A673 (cell line): ENCODE data around the gene CNTN5. TPM values are rescaled to one million over a fixed set of nuclear protein-coding genes. Genes with fewer than 3 reads are reported as not detected.

Source experiments
- BruUV-seq: library from RNA; stranded (reverse); fragments of 400-500 nt; replicated peaks from 2 replicates; lab custom pipeline; 2021; lab: Mats Ljungman, UMichigan
- CTCF ChIA-PET: fragments of 300-600 bp; sonication (Branson Sonifier 250); formaldehyde crosslinking; loops from one replicate; lab custom pipeline; 2022; ENCODE audit warnings: antibody characterized with exemption; lab: Charles Lee
- POLR2A ChIA-PET: fragments of 300-600 bp; sonication (Branson Sonifier 250); formaldehyde crosslinking; loops from one replicate; lab custom pipeline; 2022; ENCODE audit warnings: antibody characterized with exemption; ENCODE audit not compliant: low non-redundant PET; lab: Charles Lee
- DNase-seq: peaks from one replicate; pipeline ENCODE4 v3.0.0-alpha.2; 2015; ENCODE audit warnings: low spot score
- H3K27ac ChIP-seq: fragments of 200-600 bp; sonication (generic); 2 replicates; pipeline ENCODE4 v1.5.1; 2016; ENCODE audit warnings: mixed run types, low read depth, mild to moderate bottlenecking, mixed read lengths, antibody characterized with exemption, low read length; ENCODE audit not compliant: poor library complexity, severe bottlenecking
- H3K27me3 ChIP-seq: fragments of 200-600 bp; sonication (generic); replicated peaks from 2 replicates; pipeline ENCODE4 v1.6.1; 2017; ENCODE audit warnings: mixed run types, low read depth, mild to moderate bottlenecking, mixed read lengths, antibody characterized with exemption, low read length; ENCODE audit not compliant: insufficient read depth, poor library complexity
- H3K36me3 ChIP-seq: fragments of 200-600 bp; sonication (generic); 2 replicates; pipeline ENCODE4 v1.6.1; 2016; ENCODE audit warnings: mixed run types, mild to moderate bottlenecking, mixed read lengths, antibody characterized with exemption, low read length; ENCODE audit not compliant: insufficient read depth, poor library complexity, severe bottlenecking
- H3K4me1 ChIP-seq: fragments of 200-600 bp; sonication (generic); 2 replicates; pipeline ENCODE4 v1.6.1; 2017; ENCODE audit warnings: mixed run types, mild to moderate bottlenecking, mixed read lengths, antibody characterized with exemption, low read length; ENCODE audit not compliant: insufficient read depth, poor library complexity, severe bottlenecking
- H3K4me3 ChIP-seq: fragments of 200-600 bp; sonication (generic); 2 replicates; pipeline ENCODE4 v1.5.1; 2016; ENCODE audit warnings: low read depth, mixed run types, mild to moderate bottlenecking, mixed read lengths, low read length; ENCODE audit not compliant: poor library complexity, severe bottlenecking
- H3K9me3 ChIP-seq: fragments of 200-600 bp; sonication (generic); 2 replicates; pipeline ENCODE4 v1.6.1; 2016; ENCODE audit warnings: mixed run types, low read depth, mild to moderate bottlenecking, mixed read lengths, antibody characterized with exemption, low read length; ENCODE audit not compliant: poor library complexity, severe bottlenecking
- EZH2 ChIP-seq: fragments of 200-600 bp; sonication (generic); IDR thresholded peaks from 2 replicates; pipeline ENCODE4 v1.6.1; 2017; ENCODE audit warnings: borderline replicate concordance, low read depth, mild to moderate bottlenecking, mixed read lengths, antibody characterized with exemption, low read length; ENCODE audit not compliant: poor library complexity, severe bottlenecking
- intact Hi-C: fragments of 100-400 bp; cut with micrococcal nuclease; formaldehyde crosslinking; loops from one replicate; pipeline ENCODE4 v1.10.0; 2022; ENCODE audit not compliant: unreplicated experiment
- total RNA-seq: library from RNA; stranded (reverse); gene quantifications from 2 replicates; pipeline ENCODE4 v1.2.3, GENCODE V29; 2021
- TF ChIP-seq, protein P1 (sequence below): fragments of 300-800, 200-600 bp; sonication (generic); conservative IDR thresholded peaks from 2 replicates; pipeline ENCODE4 v1.5.1; 2017; ENCODE audit warnings: low read depth, mild to moderate bottlenecking, antibody characterized with exemption, low read length, moderate library complexity, mixed read lengths

The CNTN5 gene
- total RNA-seq, 1 experiment from 2014 or later = 0.80 TPM

DNA sequence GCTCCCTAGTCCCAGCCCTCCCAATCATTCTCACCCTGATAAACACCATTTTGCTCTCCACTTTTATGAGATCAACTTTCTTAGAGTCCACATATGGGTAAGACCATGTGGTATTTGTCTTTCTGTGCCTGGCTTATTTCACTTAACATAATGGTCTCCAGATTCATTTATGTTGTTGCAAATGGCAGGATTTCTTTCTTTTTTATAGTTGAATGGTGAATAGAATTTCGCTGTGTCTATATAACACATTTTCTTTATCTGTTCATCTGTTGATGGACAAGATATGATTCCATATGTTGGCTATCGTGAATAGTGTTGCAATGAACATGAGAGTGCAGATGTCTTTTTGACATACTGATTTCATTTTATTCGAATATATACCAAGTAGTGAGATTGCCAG, 1298.9 kb downstream of the CNTN5 start:
- POLR2A ChIA-PET = no interaction called here
- H3K9me3 ChIP-seq = no peaks in the 10 kb centered on the region
- H3K27ac ChIP-seq = no peak overlapping the region
- H3K4me1 ChIP-seq = no peaks in the 10 kb centered on the region
- H3K4me3 ChIP-seq = no peak overlapping the region
- TF ChIP-seq, protein P1, sequence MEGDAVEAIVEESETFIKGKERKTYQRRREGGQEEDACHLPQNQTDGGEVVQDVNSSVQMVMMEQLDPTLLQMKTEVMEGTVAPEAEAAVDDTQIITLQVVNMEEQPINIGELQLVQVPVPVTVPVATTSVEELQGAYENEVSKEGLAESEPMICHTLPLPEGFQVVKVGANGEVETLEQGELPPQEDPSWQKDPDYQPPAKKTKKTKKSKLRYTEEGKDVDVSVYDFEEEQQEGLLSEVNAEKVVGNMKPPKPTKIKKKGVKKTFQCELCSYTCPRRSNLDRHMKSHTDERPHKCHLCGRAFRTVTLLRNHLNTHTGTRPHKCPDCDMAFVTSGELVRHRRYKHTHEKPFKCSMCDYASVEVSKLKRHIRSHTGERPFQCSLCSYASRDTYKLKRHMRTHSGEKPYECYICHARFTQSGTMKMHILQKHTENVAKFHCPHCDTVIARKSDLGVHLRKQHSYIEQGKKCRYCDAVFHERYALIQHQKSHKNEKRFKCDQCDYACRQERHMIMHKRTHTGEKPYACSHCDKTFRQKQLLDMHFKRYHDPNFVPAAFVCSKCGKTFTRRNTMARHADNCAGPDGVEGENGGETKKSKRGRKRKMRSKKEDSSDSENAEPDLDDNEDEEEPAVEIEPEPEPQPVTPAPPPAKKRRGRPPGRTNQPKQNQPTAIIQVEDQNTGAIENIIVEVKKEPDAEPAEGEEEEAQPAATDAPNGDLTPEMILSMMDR = no peak
- no peak for TF ChIP-seq EZH2
- no peaks in the 10 kb centered on the region for H3K36me3 ChIP-seq
- CTCF ChIA-PET = no interaction called here
- no peaks in the 10 kb centered on the region for H3K27me3 ChIP-seq
- DNase-seq = no peak
- intact Hi-C loops = no loop called here
- no TSS peak for BruUV-seq

DNA sequence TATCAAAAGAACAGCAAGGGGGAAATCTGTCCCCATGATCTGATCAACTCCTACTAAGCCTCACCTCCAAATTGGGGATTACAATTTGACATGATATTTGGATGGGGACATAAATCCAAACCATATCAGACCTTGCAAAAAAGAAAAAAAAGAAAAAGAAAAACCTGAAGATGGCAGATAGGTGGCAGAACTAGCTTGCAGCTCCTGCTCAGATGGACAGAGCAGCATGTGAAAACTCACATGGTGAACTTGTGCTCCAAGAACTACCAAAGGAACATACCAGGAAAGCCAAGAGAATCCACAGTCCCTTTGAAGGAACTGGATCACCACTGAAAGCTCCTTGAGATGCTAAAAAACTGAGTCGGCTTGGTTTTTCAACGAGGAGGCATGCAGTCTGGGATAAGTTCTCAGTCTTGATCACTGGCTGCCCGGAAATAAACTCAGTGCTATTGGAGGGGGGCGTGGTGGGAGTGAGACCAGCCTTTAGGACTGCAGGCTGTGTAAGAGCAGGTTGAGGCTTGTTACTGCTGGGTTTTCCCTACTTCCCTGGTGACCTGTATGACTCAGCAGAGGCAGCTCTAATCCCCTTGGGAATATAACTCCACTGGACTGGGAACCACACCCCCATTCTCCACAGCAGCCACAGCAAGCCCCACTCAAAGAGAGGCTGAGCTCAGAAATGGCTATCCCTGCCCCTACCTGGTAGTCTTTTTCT, 1308.0 kb downstream of the CNTN5 start:
- CTCF ChIA-PET = no interaction called here
- intact Hi-C loops = no loop called here
- BruUV-seq = no TSS peak

DNA sequence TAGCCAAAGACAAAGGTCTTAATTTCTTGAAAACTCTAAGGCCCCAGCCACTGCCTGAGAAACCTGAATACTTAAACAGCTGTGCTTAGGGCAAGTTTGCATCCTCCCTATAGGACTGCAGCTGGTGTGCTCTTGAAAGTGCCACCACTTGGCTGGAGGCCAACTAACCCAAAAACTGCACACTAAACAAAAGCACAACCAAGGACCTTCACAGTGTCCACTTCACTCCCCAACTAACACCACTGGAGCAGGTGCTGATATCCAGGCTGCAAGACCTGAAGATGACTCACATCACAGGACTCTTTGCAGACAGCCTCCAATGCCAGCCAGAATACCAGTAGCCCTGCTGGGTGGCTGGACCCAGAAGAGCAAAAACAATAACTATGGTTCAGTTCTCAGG, 1308.6 kb downstream of the CNTN5 start:
- intact Hi-C loops = no loop called here
- DNase-seq = no peak
- no peak overlapping the region for H3K27ac ChIP-seq
- H3K27me3 ChIP-seq = no peaks in the 10 kb centered on the region
- H3K4me3 ChIP-seq = no peak overlapping the region
- no peaks in the 10 kb centered on the region for H3K9me3 ChIP-seq
- no TSS peak for BruUV-seq
- ChIA-PET POLR2A (no interaction called here), CTCF (no interaction called here)
- peaks cover 7% of the 10 kb centered on the region for H3K4me1 ChIP-seq
- no peaks in the 10 kb centered on the region for H3K36me3 ChIP-seq
- TF ChIP-seq EZH2 = no peak
- TF ChIP-seq, protein P1 = no peak

More for the DNA sequence above, 1308.0 kb downstream of the CNTN5 start:
- Histone ChIP-seq H3K9me3 (no peaks in the 10 kb centered on the region), H3K27ac (no peak overlapping the region), H3K4me3 (no peak overlapping the region), H3K27me3 (no peaks in the 10 kb centered on the region), H3K4me1 (peaks cover 7% of the 10 kb centered on the region), H3K36me3 (no peaks in the 10 kb centered on the region)
- POLR2A ChIA-PET = no interaction called here
- DNase-seq = peak; percentile 44
- TF ChIP-seq EZH2 = no peak
- TF ChIP-seq, protein P1 = peak; percentile 50
